NCI-H345 (cell line): ENCODE measurements around the gene UBE2L3.
A peak's percentile ranks its signal among the peaks of the same experiment; 100 is the strongest.
"Not testable (repeated sequence)": the region's sequence is repeated elsewhere in the genome, so short reads cannot be mapped to it uniquely, and the experiment has no call there.

ENCODE experiments used
- DNase-seq: peaks from one replicate; lab custom pipeline; 2025; lab: John Stamatoyannopoulos, UW

Gene UBE2L3

DNA sequence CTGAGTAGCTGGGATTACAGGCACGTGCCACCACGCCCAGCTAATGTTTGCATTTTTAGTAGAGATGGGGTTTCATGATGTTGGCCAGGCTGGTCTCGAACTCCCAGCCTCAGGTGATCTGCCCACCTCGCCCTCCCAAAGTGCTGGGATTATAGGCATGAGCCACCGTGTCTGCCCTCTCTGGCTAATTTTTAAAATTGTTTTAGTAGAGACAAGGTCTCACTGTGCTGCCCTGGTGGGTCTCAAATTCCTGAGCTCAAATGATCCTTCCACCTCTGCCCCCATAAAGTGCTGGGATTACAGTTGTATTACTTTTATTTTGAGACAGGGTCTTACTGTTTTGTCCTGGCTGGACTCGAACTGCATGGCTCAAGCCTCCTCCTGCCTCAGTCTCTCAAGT lies 78.0 kb downstream of the UBE2L3 start:
- not testable (repeated sequence) for DNase-seq

DNA sequence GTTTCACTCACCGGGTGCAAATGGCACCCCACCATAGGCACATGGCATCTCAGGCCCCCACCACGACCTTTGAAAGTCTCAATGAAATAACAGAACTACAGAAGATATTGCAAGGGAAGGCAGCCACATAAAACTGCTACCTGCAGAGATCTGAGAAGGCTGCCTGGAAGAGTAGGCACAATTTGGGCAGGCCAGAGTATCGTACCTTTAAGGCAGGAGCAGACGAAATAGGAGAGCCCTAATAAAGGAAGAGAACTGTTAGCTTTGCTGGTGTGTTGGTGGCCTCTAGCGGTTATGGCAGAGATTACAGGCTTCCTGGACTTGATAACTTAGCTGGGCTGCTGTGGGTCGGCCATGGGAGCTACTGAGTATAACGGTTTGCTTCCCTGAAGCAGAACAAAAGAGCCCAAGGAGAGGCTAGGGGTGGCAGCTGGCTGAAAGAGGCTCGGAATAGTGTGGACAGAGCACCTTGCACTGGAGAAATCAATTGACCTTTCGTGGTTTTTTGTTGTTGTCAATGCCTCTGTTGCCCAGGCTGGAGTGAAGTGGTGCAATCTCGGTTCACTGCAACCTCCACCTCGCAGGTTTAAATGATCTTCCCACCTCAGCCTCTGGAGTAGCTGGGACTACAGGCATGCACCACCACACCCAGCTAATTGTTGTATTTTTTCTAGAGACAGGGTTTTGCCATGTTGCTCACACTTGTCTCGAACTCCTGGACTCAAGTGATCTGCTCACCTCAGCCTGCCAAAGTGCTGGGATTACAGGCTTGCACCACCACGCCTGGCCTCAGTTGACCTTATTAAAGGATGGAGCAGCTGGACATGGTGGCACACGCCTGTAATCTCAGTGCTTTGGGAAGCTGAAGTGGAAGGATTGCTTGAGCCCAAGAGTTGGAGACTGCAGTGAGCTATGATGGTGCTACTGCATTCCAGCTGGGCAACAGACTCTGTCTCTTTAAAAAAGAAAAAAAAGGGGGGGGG lies 79.4 kb downstream of the UBE2L3 start:
- DNase-seq, result peak; percentile 74

DNA sequence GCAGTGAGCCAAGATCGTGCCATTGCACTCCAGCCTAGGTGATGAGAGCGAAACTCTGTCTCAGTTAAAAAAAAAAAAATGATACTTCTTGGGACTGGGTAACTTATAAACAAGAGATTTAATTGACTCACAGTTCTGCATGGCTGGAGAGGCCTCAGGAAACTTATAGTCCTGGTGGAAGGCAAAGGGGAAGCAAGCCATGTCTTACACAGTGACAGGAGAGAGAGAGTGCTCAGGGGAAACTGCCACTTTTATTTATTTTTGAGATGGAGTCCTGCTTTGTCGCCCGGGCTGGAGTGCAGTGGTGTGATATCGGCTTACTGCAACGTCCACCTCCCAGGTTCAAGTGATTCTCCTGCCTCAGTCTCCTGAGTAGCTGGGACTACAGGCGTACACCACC lies 82.8 kb downstream of the UBE2L3 start:
- DNase-seq, result no peak

DNA sequence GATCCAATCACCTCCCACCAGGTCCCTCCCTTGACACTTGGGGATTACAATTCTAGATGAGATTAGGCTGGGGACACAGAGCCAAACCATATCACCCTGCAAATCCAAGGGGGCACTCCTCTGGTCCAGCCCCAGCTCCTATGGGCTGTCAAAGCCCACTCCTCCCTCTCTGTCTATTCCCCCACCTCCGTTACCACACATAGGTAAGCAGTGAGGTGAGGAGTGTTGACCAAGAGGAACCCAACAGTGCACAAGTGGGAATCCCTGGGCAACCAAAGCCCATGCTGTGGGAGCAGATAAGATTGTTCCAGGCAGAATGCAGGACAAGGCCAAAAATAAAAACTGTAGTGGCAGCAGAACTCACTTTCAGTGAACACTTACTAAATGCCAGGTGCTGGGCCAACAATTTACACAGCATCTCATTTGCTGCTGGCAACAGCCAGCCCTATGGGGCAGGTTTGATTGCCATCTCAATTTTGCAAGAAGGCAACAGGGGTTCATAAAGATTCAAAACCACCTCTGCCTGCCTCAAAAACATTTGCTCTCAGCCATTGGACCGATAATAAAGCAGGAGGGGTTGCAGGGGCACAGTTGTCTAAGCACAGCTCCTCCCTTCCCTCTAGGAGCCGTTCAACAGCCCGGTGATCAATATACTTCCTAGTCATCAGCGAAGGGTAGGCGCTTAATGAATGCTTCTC lies 83.5 kb downstream of the UBE2L3 start:
- peak; percentile 59 for DNase-seq

DNA sequence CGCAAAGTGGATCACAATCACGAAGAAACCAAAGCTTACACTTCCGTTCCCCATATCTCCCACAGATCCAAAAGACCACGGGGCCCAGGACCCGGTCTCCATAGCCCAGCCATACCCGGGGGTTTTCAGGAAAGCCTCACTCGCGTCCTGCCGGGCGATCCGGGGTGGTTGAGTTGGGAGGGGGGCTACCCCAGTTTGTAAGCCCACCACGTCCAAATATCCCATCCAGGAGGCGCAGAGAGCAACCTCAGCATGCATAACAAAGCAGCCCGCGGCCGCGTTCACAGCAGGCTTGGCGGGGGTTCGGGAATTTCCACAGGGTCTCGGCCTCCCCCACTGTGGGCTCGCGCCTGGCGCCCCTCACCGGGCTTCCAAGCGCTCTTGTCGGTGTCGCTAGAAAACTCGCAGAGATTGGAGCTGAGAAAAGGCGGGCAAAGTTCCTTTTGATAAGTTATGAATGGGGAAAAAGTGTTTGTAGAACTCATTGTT lies 84.1 kb downstream of the UBE2L3 start:
- DNase-seq, result no peak

DNA sequence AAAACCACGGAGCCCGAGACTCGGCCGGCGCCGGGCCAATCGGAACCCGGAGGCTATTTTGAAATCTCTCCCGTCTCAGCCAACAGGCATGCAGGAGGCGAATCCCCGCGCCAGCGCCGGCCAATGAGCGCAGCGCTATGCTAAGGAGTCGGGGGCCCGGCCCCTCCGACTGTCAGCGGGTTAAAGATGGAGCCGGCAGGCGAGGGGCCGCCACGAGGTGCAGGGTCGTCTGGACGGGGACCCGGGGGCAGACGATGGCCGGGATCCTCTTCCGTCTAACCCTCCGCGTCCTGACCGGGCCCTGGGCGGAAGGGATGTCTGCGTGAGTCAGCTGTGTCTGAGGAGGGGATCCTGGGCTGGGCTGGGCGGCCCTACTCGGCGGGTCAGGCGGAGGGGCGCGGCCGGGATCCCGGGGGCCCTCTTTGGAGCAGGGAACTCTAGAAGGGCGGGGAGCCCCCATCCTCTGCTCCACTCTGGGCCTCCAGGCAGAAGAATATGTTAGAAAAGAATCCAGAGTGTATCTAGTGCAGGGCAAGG lies 84.6 kb downstream of the UBE2L3 start:
- peak; percentile 90 for DNase-seq

DNA sequence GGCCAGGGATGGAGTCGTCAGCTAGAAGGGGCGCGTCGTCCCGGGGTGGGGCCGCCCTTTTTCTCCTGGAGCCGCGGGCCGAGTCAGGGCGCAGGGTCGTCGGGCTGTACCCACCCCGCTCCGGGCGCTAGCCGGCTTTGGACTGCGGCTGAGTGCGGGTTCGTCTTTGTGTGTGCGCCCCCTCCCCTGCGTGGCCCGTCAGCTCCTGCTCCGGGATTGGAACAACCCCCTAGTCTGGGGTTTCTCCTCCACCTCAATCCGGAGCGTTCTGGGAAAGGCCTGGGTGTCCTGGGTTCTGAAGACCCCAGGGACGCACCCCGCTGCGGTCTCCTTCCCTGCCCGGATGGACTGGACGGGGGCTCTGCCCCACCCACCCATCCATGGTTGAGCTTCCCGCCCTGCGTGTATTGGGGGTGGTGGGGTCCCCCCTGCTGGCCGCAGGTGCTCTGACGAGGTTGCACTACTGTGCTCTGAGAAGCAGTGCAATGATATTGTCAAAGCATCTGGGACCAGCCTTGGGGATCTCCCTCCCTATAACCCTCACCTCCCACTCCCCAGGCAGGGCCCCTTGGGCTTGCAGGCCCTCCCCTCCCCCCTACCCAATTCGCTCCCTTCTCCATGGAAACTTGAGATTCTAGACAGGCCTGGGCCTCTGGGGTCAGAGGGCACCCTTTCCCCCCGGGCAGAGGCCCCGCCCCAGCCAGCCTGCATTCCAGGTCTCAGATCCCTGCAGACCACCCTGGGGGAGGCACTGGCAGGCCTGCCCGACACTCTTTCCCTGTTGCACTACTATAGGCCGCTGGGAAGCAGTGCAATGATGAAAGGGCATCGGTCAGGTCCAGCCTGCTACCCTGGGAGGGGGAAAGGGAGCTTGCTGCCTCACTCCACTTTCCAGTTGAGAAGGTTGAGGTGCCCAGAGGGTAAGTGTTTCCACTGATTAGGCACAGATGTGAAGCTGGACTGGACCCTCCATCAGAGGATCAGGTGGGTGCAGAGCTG lies 85.3 kb downstream of the UBE2L3 start:
- DNase-seq, result no peak

DNA sequence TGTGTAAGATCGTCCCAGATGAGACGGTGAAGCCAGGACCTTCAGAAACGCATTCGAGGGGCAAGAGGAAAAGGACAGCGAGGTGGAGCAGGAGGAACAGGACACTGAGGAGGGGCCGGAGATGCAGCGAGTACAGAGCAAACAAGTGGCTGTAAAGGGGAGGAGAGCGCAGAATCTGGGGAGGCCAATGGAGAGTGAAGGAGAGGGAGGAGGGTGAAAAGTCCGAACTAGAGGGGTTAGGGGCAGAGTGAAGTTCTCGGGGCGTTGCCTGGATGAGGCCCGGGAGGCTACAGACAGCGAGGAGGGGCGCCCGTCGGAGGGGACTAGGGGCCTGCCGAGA lies 89.5 kb downstream of the UBE2L3 start:
- DNase-seq, result no peak

DNA sequence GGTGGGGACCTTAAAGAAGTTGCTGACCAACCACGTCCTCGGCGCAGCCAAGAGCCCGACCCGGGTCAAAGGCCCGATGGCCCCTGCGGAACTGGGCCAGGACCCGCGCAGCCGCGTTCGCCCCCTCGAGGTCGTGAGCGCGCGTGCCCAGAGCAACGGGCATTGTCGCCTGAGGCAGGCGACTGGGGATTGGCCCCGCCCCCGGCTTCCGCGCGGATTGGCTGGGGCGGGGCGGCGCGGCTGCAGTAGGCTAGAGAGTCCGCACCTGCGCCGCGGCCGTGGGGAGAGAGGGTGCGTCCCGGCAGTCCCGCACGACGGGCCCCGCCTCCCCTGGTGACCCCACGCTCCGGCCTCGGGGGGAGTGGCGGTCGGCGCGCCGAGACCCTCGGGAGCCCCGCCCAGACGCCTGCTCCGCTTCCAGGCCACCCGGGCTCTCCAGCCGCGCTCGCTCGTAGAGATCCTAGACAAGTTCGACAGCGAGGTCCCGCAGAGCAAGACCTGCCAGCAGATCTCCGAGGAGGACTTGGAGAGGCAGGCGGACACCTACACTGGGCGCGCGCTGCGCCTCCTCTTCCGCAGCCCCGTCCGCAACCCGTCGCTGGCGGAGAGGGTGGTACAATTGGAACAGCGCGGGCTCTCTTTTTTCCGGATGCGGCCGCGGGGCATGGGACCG lies 90.0 kb downstream of the UBE2L3 start:
- peak; percentile 87 for DNase-seq

DNA sequence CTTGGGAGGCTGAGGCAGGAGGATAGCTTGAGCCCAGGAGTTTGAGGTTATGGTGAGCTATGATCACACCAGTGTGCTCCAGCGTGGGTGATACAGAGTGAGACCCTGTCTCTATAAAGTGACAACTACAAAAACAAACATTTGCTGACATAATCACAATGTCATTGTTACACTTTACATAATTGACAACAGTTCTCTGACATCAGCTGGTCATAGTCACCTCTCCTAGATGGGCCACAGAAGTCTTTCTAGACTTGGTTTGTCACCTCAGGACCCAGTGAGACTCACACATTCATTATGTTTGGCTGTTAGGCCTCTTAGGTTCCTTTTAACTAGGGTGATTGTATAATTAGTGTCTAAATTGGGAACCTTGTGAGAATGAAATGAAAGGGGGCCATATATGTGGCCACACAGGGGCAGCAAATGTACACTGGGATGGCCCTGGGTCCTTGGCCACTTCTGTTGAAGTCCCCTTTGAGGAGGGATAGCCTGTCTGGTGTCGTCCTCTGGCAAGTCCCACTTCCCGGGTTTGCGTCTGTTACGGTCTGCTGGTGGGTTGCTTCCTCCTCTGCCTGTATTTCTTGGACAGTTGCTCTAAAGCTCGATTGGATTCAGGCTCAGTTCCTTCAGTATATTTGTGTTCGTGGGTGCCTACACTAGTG lies 92.5 kb downstream of the UBE2L3 start:
- no peak for DNase-seq

DNA sequence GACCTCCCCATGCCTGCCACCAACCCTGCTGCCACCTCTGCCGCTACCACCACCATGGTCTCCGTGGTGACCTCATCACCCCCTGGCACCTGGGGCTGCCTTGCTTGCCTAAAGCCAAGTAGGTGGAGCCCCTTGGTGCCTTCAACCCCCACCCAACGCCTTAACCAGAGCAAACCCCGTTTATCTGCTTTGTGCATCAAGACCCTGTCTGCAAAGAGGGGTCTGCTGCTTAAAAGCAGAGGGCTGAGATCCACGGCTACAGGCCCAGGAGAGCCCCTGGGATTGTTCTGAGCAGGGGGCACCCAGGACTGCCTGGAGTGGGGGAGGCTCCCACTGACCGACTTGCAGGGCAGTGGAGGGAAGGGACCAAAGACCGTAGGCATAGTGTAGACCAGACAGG lies 93.4 kb downstream of the UBE2L3 start:
- DNase-seq, result no peak

DNA sequence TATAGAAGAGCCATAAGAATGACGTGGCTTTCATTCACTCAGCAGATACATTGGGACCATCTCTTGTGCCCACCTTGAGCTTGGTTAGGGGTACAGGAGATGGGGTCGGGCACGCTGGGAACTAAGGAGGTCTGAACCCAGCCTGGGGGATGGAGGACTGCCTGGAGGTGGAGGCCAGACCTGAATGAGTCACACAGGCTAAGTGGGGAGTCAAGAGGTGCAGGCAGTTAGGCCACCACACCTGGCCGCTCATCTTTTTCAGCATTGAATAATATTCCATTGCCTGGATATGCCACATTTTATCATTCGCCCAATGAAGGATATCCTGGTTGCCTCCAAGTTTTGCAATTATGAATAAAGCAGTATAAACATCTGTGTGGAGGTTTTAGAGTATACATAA lies 94.5 kb downstream of the UBE2L3 start:
- no peak for DNase-seq

DNA sequence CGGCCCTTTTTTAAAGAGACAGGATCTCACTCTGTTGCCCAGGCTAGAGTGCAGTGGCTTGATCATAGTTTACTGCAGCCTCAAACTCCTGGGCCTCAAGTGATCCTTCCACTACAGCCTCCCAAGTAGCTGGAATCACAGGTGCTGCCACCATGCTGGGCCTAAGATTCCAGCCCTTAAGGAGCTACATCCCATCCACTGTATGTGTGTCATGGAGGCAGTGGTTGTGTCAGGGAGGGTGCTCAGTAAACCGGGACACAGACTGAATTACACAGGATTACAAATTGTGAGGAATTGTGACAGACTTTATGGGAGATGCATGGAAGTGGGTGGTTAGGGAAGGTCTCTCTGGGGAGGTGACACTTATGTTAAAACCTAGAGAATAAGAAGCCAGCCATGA lies 96.2 kb downstream of the UBE2L3 start:
- no peak for DNase-seq

DNA sequence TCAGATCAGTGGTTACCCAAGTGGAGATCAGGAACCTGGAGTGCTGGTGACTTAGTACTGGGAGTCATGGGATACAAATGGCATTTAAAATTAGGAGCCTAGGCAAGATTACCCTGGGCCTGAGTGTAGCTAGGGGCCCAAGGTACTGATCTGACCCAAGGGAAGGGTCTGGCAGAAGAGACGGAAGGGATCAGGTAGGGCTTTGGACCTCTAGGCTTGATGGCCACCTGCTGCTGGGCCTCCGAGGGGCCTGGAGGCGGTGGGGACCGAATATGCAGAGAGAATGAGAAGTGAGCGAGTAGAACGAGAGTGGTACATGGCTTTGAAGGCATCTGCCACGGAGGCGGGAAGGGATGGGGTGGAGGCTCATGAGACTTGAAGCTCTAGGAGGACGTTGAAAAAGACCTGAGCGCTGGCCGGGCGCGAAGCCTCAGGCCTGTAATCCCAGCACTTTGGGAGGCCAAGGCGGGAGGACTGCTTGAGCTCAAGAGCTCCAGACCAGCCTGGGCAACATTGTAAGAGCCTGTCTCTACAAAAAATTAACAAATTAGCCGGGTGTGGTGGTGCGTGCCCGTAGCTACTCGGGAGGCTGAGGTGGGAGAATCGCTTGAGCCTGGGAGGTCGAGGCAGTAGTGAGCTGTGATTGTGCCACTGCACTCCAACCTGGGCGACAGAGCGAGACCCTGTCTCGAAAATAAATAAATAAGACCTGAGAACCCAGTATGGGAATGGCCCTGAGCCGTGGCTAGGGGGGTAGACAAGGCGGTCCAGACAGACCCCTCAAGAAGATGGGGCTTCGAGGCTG lies 97.7 kb downstream of the UBE2L3 start:
- no peak for DNase-seq

DNA sequence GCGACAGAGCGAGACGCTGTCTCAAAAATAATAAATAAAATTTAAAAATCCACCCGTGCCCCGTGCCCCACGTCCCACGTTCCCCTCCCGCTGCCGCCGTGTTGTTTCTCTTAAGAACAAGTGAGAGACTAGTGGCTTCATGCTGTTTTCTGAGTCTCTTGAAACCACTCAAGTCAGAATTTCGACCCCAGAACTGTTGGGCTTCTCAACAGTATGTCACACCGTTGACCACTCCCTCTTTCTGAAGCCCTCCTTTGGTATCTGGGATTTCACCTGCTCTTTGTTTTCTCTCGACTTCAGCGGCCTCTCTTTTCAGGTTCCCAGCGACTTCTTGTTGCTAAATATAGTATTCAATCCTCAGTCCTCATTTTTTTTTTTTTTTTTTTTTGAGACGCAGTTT lies 99.3 kb downstream of the UBE2L3 start:
- no peak for DNase-seq

DNA sequence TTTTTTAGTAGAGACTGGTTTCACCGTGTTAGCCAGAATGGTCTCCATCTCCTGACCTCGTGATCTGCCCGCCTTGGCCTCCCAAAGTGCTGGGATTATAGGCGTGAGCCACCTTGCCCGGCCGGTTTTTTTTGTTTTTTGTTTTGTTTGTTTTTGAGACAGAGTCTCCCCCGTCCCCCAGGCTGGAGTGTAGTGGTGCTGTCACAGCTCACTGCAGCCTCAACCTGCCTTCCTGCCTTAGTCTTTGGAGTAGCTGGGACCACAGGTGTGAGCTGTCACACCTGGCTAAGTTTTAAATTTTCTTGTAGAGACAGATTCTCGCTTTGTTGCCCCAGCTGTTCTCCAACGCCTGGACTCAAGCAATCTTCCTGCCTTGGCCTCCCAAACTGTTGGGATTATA lies 101.5 kb downstream of the UBE2L3 start:
- DNase-seq, result peak; percentile 24

DNA sequence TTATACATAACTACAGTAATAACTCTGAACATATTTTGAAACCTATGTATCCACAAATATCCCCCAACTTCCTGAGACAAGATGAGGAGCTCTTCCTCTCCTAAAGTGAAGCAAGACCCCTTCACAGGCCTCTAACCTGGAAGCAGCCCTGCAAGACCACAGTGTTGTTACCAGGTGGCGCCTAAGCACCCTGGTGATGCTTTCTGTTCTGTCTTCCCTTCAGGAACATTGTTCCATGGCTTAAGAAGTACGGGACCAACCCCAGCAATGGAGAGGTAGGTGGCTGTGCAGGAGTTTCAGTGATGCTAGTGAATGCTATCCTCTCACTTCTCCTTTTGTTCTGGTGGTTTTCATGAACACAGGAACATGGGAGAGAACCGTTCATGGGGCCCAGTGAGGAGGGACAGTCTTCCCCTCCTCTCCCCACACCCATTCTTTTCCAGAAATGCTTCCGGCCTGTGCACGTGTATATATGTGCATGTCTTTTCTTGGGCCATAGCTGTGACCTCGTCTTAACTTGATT lies 104.7 kb downstream of the UBE2L3 start:
- no peak for DNase-seq
